Psoas muscle (tissue), 8 donors: ENCODE results near the gene CROCC. TPM values are rescaled to one million over a fixed set of nuclear protein-coding genes. Genes with fewer than 3 reads are reported as not detected.
"Not testable (repeated sequence)": the region's sequence is repeated elsewhere in the genome, so short reads cannot be mapped to it uniquely, and the experiment has no call there.

Experiments
- ATAC-seq, 4 donors: fragments of 200-7000 bp; cut with Tn5 transposase; one replicate each; pipeline ENCODE4 v1.9.1; 2020; ENCODE audit warnings: moderate library complexity in 3 of 4, mild to moderate bottlenecking in 2 of 4
- DNase-seq, 2 donors: peaks; one replicate each; pipeline ENCODE4 v3.0.0-alpha.2; 2020
- H3K27ac ChIP-seq: fragments of 200-600 bp; one replicate; pipeline ENCODE4 v1.8.0; 2022
- H3K27me3 ChIP-seq, 3 donors: fragments of 200-600 bp in 1 of 3; one replicate each; pipeline versions ENCODE4 v1.6.1 to v1.8.0; 2013 to 2022; ENCODE audit warnings: low read length in 2 of 3, mild to moderate bottlenecking in 2 of 3, moderate library complexity in 1 of 3; ENCODE audit not compliant: insufficient read depth in 3 of 3
- H3K36me3 ChIP-seq, 2 donors: fragments of 200-600 bp in 1 of 2; one replicate each; pipeline versions ENCODE4 v1.6.1 to v1.8.0; 2013 to 2022; ENCODE audit warnings: low read depth in 1 of 2, mild to moderate bottlenecking in 1 of 2, moderate library complexity in 1 of 2; ENCODE audit not compliant: insufficient read depth in 1 of 2
- H3K4me1 ChIP-seq: fragments of 200-600 bp; one replicate; pipeline ENCODE4 v1.8.0; 2022
- H3K4me3 ChIP-seq: fragments of 200-600 bp; one replicate; pipeline ENCODE4 v1.8.0; 2022; ENCODE audit warnings: mild to moderate bottlenecking
- H3K9me3 ChIP-seq: fragments of 200-600 bp; one replicate; pipeline ENCODE4 v1.8.0; 2022
- CTCF ChIP-seq: fragments of 200-600 bp; IDR thresholded peaks from one replicate; pipeline ENCODE4 v1.8.0; 2022; ENCODE audit warnings: antibody characterized with exemption
- WGBS, 3 donors: extraction: QIAGEN DNeasy Blood & Tissue Kit; methylation state at CpG; one replicate each; pipeline versions ENCODE4 v1.1.6 to v1.1.7; 2013; 5-methylcytosine and 5-hydroxymethylcytosine counted together
- intact Hi-C, 2 donors: fragments of 100-400 bp; cut with DNase I; formaldehyde crosslinking; loops; one replicate each; pipeline versions ENCODE4 v1.11.0 to v1.14.2; 2022
- polyA plus RNA-seq, 3 donors: library from polyadenylated mRNA; stranded (reverse); fragments of 200-250 nt; gene quantifications; one replicate each; pipeline ENCODE4 v1.2.3, GENCODE V29; 2013
- total RNA-seq, 4 donors: library from RNA; stranded (reverse); fragmentation: NEBNext Ultra II Directional in 2 of 4; extraction: Animal tissue kit (Norgen Biotek cat#: 25700) in 2 of 4; gene quantifications; one replicate each; pipeline versions ENCODE4 v1.2.1 to v1.2.4, GENCODE V29; 2021 to 2023
- donor health status: healthy with polysubstance abuse.
- donor health status: DM: no; HTN: no; CAD: no; lungs with moderate emphysema.
- donor health status: Bipolar disorder and iron deficiency.
- donor health status: healthy.
- donor health status: DM: yes; HTN: yes; CAD: no.
- donor health status: DM: no; HTN: no; CAD: no.
- donor health status: DM: no; HTN: no; CAD: no.
- donor health status: DM: yes; HTN: yes; CAD: no.

The CROCC gene
- total and polyA plus RNA-seq, 7 donors, result 3.1 to 6.5 (median 4.8) TPM

- not testable (repeated sequence) for DNase-seq, H3K4me1 ChIP-seq, H3K4me3 ChIP-seq, ATAC-seq, H3K9me3 ChIP-seq, H3K27ac ChIP-seq, H3K27me3 ChIP-seq
- intact Hi-C loops, result loop anchor here in 1 of 2 donors (2.0 kb wide), 1 partner anchor 26 kb away; no protein-coding TSS in a partner anchor
- 46 to 55% (median 50%) methylated on average over 7 of the region's 7 CpGs for WGBS, 3 donors
- H3K36me3 ChIP-seq, result peaks cover 2 to 17% of the 10 kb centered on the region in 2 donors
Measured at GRCh38 chr1:16949026-16949425, 27.3 kb downstream of the CROCC start.

- intact Hi-C loops, result loop anchor here in 1 of 2 donors (10.0 kb wide), 1 partner anchor 282 kb away; no protein-coding TSS in a partner anchor
- not testable (repeated sequence) for DNase-seq, H3K27me3 ChIP-seq, ATAC-seq, H3K9me3 ChIP-seq, H3K4me1 ChIP-seq, H3K4me3 ChIP-seq, H3K27ac ChIP-seq
- peaks cover 0 to 41% of the 10 kb centered on the region in 2 donors for H3K36me3 ChIP-seq
- WGBS, 3 donors, result 81 to 100% (median 92%) methylated on average over 4 of the region's 4 CpGs
Measured at GRCh38 chr1:16952376-16952775, 30.6 kb downstream of the CROCC start.

GRCh38 chr1:16954579-16954978, 32.8 kb downstream of the CROCC start:
- WGBS, 3 donors, result 95 to 96% (median 96%) methylated on average over 17 to 18 of the region's 18 CpGs
- DNase-seq (no peak), ATAC-seq (no peak)
- H3K9me3 ChIP-seq, result no peaks in the 10 kb centered on the region
- no peak overlapping the region for H3K27ac ChIP-seq
- peaks cover 0 to 34% of the 10 kb centered on the region in 2 donors for H3K36me3 ChIP-seq
- no peak for TF ChIP-seq CTCF
- H3K27me3 ChIP-seq, result no peaks in the 10 kb centered on the region
- intact Hi-C loops, result loop anchor here in 1 of 2 donors (10.0 kb wide), 1 partner anchor 280 kb away; no protein-coding TSS in a partner anchor
- H3K4me3 ChIP-seq, result no peak overlapping the region
- H3K4me1 ChIP-seq, result no peaks in the 10 kb centered on the region

GRCh38 chr1:16955186-16955585, 33.5 kb downstream of the CROCC start:
- no peak for TF ChIP-seq CTCF
- ATAC-seq (no peak), DNase-seq (no peak)
- WGBS, 3 donors, result 94 to 96% (median 96%) methylated on average over 20 to 25 of the region's 25 CpGs
- Histone ChIP-seq H3K4me3 (no peak overlapping the region), H3K27me3 (no peaks in the 10 kb centered on the region), H3K9me3 (no peaks in the 10 kb centered on the region), H3K4me1 (peaks cover under 1% of the 10 kb centered on the region), H3K36me3 (peaks cover 0 to 34% of the 10 kb centered on the region in 2 donors), H3K27ac (no peak overlapping the region)
- intact Hi-C loops, result loop anchor here in 1 of 2 donors (10.0 kb wide), 1 partner anchor 280 kb away; no protein-coding TSS in a partner anchor

- H3K36me3 ChIP-seq, result peaks cover 0 to 34% of the 10 kb centered on the region in 2 donors
Measured at GRCh38 chr1:16956775-16957174, 35.0 kb downstream of the CROCC start.

More at GRCh38 chr1:16956775-16957174, 35.0 kb downstream of the CROCC start:
- TF ChIP-seq CTCF, result no peak
- WGBS, 3 donors, result 91 to 96% (median 93%) methylated on average over 8 of the region's 8 CpGs
- Histone ChIP-seq H3K9me3 (no peaks in the 10 kb centered on the region), H3K27me3 (no peaks in the 10 kb centered on the region), H3K4me3 (no peak overlapping the region), H3K27ac (no peak overlapping the region), H3K4me1 (peaks cover 5% of the 10 kb centered on the region)
- ATAC-seq (no peak), DNase-seq (no peak)
- intact Hi-C loops, result loop anchor here in 1 of 2 donors (10.0 kb wide), 1 partner anchor 278 kb away; no protein-coding TSS in a partner anchor
